ENCODE results near the gene DCUN1D3. TPM values are rescaled to one million over a fixed set of nuclear protein-coding genes. Genes with fewer than 3 reads are reported as not detected.

The DCUN1D3 gene
- total and polyA plus RNA-seq, 3 donors from 2014 or later, result 15.2 to 19.5 (median 16.5) TPM

DNA sequence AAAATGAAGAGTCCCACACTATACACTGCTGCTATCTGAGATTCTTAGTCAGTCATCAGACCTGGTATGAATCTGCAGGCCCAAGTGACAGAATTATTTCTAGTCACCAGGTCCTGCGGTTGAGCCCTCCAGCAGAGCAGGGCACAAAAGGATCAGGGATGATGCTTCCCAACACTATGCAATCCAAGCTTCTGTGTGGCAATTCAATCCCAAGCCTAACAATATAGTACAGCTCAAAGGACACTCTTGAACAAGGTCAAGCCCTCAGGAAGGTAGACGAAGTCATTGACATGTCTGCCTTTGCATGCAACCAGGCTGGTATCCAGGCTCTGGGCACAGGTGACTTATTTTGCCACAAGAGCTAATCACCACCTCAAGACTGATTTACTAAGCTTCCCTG, 5.8 kb downstream of the DCUN1D3 start:
- no peaks in the 10 kb centered on the region for H3K36me3 ChIP-seq (ENCODE audit: low read depth, missing control alignments)
- WGBS, 2 donors, result 86 to 97% methylated on average over 2 of the region's 2 CpGs
- no peak overlapping the region for H3K27ac ChIP-seq
- intact Hi-C loops (cut with DNase I; ENCODE audit: low total_unique reads), result no loop called here
- H3K4me1 ChIP-seq, result peaks cover 21% of the 10 kb centered on the region
- H3K27me3 ChIP-seq, result no peaks in the 10 kb centered on the region
- no peak overlapping the region for H3K4me3 ChIP-seq
- no peak for DNase-seq
- TF ChIP-seq, protein P1, sequence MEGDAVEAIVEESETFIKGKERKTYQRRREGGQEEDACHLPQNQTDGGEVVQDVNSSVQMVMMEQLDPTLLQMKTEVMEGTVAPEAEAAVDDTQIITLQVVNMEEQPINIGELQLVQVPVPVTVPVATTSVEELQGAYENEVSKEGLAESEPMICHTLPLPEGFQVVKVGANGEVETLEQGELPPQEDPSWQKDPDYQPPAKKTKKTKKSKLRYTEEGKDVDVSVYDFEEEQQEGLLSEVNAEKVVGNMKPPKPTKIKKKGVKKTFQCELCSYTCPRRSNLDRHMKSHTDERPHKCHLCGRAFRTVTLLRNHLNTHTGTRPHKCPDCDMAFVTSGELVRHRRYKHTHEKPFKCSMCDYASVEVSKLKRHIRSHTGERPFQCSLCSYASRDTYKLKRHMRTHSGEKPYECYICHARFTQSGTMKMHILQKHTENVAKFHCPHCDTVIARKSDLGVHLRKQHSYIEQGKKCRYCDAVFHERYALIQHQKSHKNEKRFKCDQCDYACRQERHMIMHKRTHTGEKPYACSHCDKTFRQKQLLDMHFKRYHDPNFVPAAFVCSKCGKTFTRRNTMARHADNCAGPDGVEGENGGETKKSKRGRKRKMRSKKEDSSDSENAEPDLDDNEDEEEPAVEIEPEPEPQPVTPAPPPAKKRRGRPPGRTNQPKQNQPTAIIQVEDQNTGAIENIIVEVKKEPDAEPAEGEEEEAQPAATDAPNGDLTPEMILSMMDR (IDR thresholded peaks at IDR 0.05), result no peak
- TF ChIP-seq POLR2A (IDR thresholded peaks at IDR 0.05), result no peak
- H3K9me3 ChIP-seq, result no peaks in the 10 kb centered on the region

DNA sequence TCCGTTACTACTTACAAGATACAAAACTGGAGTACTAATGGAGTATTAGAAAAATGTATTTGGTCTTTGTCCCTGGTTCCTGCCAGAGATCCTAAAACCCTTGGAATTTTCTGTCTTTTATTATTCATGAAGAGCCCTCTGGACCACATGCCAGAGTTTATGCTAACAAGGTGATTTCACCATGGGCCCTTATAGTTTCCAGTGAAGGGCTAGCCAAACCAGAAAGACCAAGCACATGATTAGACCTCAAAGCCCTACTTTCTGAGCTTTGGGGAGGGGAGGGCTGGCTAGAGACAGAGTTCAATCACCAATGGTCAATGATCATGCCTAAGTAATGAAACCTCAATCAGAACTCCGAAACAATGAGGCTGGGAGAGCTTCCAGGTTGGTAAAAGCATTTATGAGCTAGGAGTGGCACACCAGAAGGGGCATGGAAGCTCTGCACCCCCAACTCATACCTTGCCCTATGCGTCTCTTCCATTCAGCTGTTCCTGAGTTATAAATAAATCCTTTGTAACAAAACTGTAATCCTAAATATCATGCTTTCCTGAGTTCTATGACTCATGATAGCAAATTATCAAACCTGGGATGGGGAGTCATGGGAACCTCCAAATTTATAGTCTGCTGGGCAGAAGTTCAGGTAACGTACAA, 10.4 kb downstream of the DCUN1D3 start:
- Histone ChIP-seq H3K27me3 (no peaks in the 10 kb centered on the region), H3K27ac (no peak overlapping the region), H3K36me3 (ENCODE audit: low read depth, missing control alignments) (no peaks in the 10 kb centered on the region), H3K4me3 (no peak overlapping the region), H3K4me1 (no peaks in the 10 kb centered on the region), H3K9me3 (no peaks in the 10 kb centered on the region)
- 91 to 94% methylated on average over 4 of the region's 4 CpGs for WGBS, 2 donors
- intact Hi-C loops (cut with DNase I; ENCODE audit: low total_unique reads), result no loop called here
- DNase-seq, result no peak
- TF ChIP-seq, protein P1 (IDR thresholded peaks at IDR 0.05), result no peak
- no peak for TF ChIP-seq POLR2A (IDR thresholded peaks at IDR 0.05)

DNA sequence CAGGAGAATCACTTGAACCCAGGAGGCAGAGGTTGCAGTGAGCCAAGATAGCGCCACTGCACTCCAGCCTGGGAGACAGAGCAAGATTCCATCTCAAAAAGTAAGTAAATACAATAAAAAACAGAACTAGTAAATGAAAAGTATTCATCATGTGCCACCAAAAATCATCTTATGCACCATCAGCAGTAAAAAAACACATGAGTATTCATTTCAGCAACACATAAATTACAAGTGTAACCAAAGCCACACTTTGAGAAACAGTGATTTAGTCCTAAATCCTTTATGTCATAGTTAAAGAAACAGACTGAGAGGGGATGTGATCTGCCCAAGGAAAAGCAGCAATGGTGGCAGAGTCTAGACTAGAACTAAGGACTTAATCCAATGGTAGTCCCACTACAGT, 13.0 kb downstream of the DCUN1D3 start:
- DNase-seq, result no peak
- H3K9me3 ChIP-seq, result no peaks in the 10 kb centered on the region
- TF ChIP-seq, protein P1 (IDR thresholded peaks at IDR 0.05), result no peak
- no peak for TF ChIP-seq POLR2A (IDR thresholded peaks at IDR 0.05)
- no peak overlapping the region for H3K4me3 ChIP-seq
- intact Hi-C loops (cut with DNase I; ENCODE audit: low total_unique reads), result no loop called here
- no peaks in the 10 kb centered on the region for H3K36me3 ChIP-seq (ENCODE audit: low read depth, missing control alignments)
- H3K27ac ChIP-seq, result no peak overlapping the region
- H3K4me1 ChIP-seq, result no peaks in the 10 kb centered on the region
- H3K27me3 ChIP-seq, result no peaks in the 10 kb centered on the region
- WGBS, 2 donors, result 100% methylated on average over 1 of the region's 1 CpG

DNA sequence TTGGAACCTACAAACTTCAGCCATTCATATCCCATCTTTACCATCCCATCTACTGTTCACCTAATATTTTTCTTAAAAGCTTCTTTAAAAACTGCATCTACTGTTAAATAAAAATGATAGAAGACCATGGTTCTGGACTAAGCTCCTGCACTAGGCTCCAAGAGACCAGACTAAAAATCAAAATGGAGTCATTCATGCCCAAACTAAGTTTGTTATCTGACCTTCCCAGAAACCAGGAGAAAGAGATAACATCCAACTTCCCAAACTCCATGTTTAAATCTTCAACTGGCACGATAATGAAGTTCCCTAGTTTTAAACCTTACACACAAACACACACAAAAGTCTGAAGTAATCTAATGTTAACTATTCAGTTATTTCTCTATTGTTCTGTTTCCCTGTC, 13.8 kb downstream of the DCUN1D3 start:
- Histone ChIP-seq H3K9me3 (no peaks in the 10 kb centered on the region), H3K27ac (no peak overlapping the region), H3K27me3 (no peaks in the 10 kb centered on the region), H3K4me3 (no peak overlapping the region), H3K36me3 (ENCODE audit: low read depth, missing control alignments) (no peaks in the 10 kb centered on the region), H3K4me1 (no peaks in the 10 kb centered on the region)
- no peak for DNase-seq
- WGBS, 2 donors, result 40 to 78% methylated on average over 1 of the region's 1 CpG
- intact Hi-C loops (cut with DNase I; ENCODE audit: low total_unique reads), result no loop called here
- no peak for TF ChIP-seq POLR2A (IDR thresholded peaks at IDR 0.05)
- TF ChIP-seq, protein P1 (IDR thresholded peaks at IDR 0.05), result no peak

DNA sequence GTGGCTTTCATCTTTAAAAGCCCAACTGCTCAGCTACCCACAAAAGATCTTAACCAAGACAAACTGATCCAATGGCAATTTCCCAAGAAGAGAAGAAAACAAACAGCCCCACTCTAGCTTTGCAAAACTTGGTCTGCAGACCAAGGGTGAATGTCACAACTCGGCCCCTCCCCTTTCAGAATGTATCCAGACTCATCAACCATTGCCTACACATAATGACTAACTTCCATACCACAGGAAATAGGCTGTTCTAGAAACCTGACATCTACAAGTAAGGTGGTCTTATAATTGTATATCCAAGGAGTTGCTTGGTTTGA, 16.0 kb downstream of the DCUN1D3 start:
- no peaks in the 10 kb centered on the region for H3K27me3 ChIP-seq
- no peak overlapping the region for H3K4me3 ChIP-seq
- H3K4me1 ChIP-seq, result no peaks in the 10 kb centered on the region
- H3K9me3 ChIP-seq, result no peaks in the 10 kb centered on the region
- TF ChIP-seq POLR2A (IDR thresholded peaks at IDR 0.05), result no peak
- TF ChIP-seq, protein P1 (IDR thresholded peaks at IDR 0.05), result no peak
- intact Hi-C loops (cut with DNase I; ENCODE audit: low total_unique reads), result no loop called here
- no peak for DNase-seq
- no peaks in the 10 kb centered on the region for H3K36me3 ChIP-seq (ENCODE audit: low read depth, missing control alignments)
- H3K27ac ChIP-seq, result no peak overlapping the region
- 96 to 100% methylated on average over 1 of the region's 1 CpG for WGBS, 2 donors

All from testis (tissue), 3 donors.